Measurements from ENCODE around the gene DHRSX. TPM values are rescaled to one million over a fixed set of nuclear protein-coding genes. Genes with fewer than 3 reads are reported as not detected.
"Not testable (repeated sequence)": the region's sequence is repeated elsewhere in the genome, so short reads cannot be mapped to it uniquely, and the experiment has no call there.

The DHRSX gene
- total and polyA plus RNA-seq, 7 donors = 12.5 to 25.2 (median 16.1) TPM

GRCh38 chrX:2390754-2391153 is 110.0 kb downstream of the DHRSX start:
- intact Hi-C loops (cut with DNase I) = no loop called here

GRCh38 chrX:2389731-2390130 is 111.0 kb downstream of the DHRSX start:
- H3K4me1 ChIP-seq; H3K4me3 ChIP-seq; H3K27ac ChIP-seq; H3K27me3 ChIP-seq; DNase-seq; H3K9me3 ChIP-seq; intact Hi-C loops (cut with DNase I): not testable (repeated sequence)
- WGBS, 2 donors = 96% methylated on average over 15 of the region's 15 CpGs
- H3K36me3 ChIP-seq = peaks cover 0 to 20% (median 2%) of the 10 kb centered on the region in 4 donors

More at GRCh38 chrX:2390754-2391153, 110.0 kb downstream of the DHRSX start:
- Histone ChIP-seq H3K4me3 (no peak overlapping the region), H3K27me3 (no peaks in the 10 kb centered on the region), H3K27ac (no peak overlapping the region), H3K36me3 (peaks cover 0 to 26% (median 2%) of the 10 kb centered on the region in 4 donors), H3K9me3 (peaks cover 0 to 8% (median 3%) of the 10 kb centered on the region in 4 donors), H3K4me1 (no peaks in the 10 kb centered on the region)
- DNase-seq = no peak
- 98% methylated on average over 5 of the region's 5 CpGs for WGBS, 2 donors
- TF ChIP-seq CTCF (IDR thresholded peaks at IDR 0.05) (no peak), POLR2AphosphoS5 (IDR thresholded peaks at IDR 0.05) (no peak), EP300 (IDR thresholded peaks at IDR 0.05) (no peak)

GRCh38 chrX:2389324-2389723 is 111.5 kb downstream of the DHRSX start:
- Histone ChIP-seq H3K4me1 (no peaks in the 10 kb centered on the region), H3K36me3 (peaks cover 0 to 18% (median 2%) of the 10 kb centered on the region in 4 donors), H3K9me3 (peaks cover 0 to 8% (median 3%) of the 10 kb centered on the region in 4 donors), H3K27ac (no peak overlapping the region), H3K27me3 (no peaks in the 10 kb centered on the region), H3K4me3 (no peak overlapping the region)
- intact Hi-C loops (cut with DNase I) = no loop called here
- no peak for DNase-seq
- TF ChIP-seq CTCF (IDR thresholded peaks at IDR 0.05) (no peak), EP300 (IDR thresholded peaks at IDR 0.05) (no peak), POLR2A (IDR thresholded peaks at IDR 0.05) (no peak), POLR2AphosphoS5 (IDR thresholded peaks at IDR 0.05) (no peak)
- 93 to 94% methylated on average over 6 of the region's 6 CpGs for WGBS, 2 donors

GRCh38 chrX:2388669-2389068 is 112.1 kb downstream of the DHRSX start:
- intact Hi-C loops (cut with DNase I) = no loop called here
- H3K4me1 ChIP-seq = no peaks in the 10 kb centered on the region
- 80 to 94% methylated on average over 4 of the region's 4 CpGs for WGBS, 2 donors
- TF ChIP-seq EP300 (IDR thresholded peaks at IDR 0.05) = no peak
- no peak for TF ChIP-seq CTCF (IDR thresholded peaks at IDR 0.05)
- no peak for TF ChIP-seq POLR2AphosphoS5 (IDR thresholded peaks at IDR 0.05)
- TF ChIP-seq POLR2A (IDR thresholded peaks at IDR 0.05) = no peak
- H3K9me3 ChIP-seq = peaks cover 0 to 8% (median 3%) of the 10 kb centered on the region in 4 donors
- H3K27me3 ChIP-seq = no peaks in the 10 kb centered on the region
- no peak overlapping the region for H3K27ac ChIP-seq
- DNase-seq = no peak
- H3K36me3 ChIP-seq = peaks cover 0 to 18% (median 2%) of the 10 kb centered on the region in 4 donors
- no peak overlapping the region for H3K4me3 ChIP-seq

GRCh38 chrX:2387614-2388239 is 113.0 kb downstream of the DHRSX start:
- Histone ChIP-seq H3K9me3 (peaks cover 0 to 8% (median 3%) of the 10 kb centered on the region in 4 donors), H3K36me3 (peaks cover 0 to 18% (median 2%) of the 10 kb centered on the region in 4 donors), H3K4me1 (no peaks in the 10 kb centered on the region), H3K27ac (no peak overlapping the region), H3K27me3 (no peaks in the 10 kb centered on the region), H3K4me3 (no peak overlapping the region)
- 71 to 81% methylated on average over 6 of the region's 6 CpGs for WGBS, 2 donors
- no peak for DNase-seq
- intact Hi-C loops (cut with DNase I) = no loop called here
- TF ChIP-seq CTCF (IDR thresholded peaks at IDR 0.05) (no peak), POLR2AphosphoS5 (IDR thresholded peaks at IDR 0.05) (no peak), EP300 (IDR thresholded peaks at IDR 0.05) (no peak)
